IMR-90 (cell line): ENCODE data around the gene PAGE4. TPM values are rescaled to one million over a fixed set of nuclear protein-coding genes. Genes with fewer than 3 reads are reported as not detected.

Experiments used
- ATAC-seq: fragments of 200-7000 bp; cut with Tn5 transposase; 2 replicates; pipeline ENCODE4 v1.9.1; 2020; ENCODE audit warnings: low read depth, mild to moderate bottlenecking, moderate library complexity
- BruUV-seq: library from RNA; stranded (reverse); fragments of 400-500 nt; replicated peaks from 2 replicates; lab custom pipeline; 2021; lab: Mats Ljungman, UMichigan
- CTCF ChIA-PET: fragments of 300-600 bp; formaldehyde crosslinking; extraction: SDS; loops from one replicate; lab custom pipeline; 2021; ENCODE audit warnings: antibody characterized with exemption; lab: Yijun Ruan, JAX
- POLR2A ChIA-PET: fragments of 300-600 bp; sonication (Branson Sonifier 250); formaldehyde crosslinking; loops from one replicate; lab custom pipeline; 2022; ENCODE audit warnings: antibody characterized with exemption; ENCODE audit not compliant: unreplicated experiment; lab: Charles Lee
- DNase-seq: peaks from one replicate; pipeline ENCODE4 v3.0.0; 2013
- H2AFZ ChIP-seq: replicated peaks from 2 replicates; pipeline ENCODE3; 2013; ENCODE audit warnings: low read length, mild to moderate bottlenecking; ENCODE audit not compliant: poor library complexity
- H2AK5ac ChIP-seq: 2 replicates; pipeline ENCODE4 v1.6.1; 2013; ENCODE audit warnings: low read depth, low read length, inconsistent platforms
- H2AK9ac ChIP-seq: replicated peaks from 2 replicates; pipeline ENCODE3; 2013; ENCODE audit warnings: mild to moderate bottlenecking, low read depth, low read length, moderate library complexity; ENCODE audit not compliant: poor library complexity
- H2BK120ac ChIP-seq: 2 replicates; pipeline ENCODE4 v1.6.1; 2013; ENCODE audit warnings: low read depth, low read length, inconsistent platforms
- H2BK15ac ChIP-seq: 3 replicates; pipeline ENCODE4 v1.6.1; 2013; ENCODE audit warnings: low read depth, low read length, inconsistent platforms
- H2BK20ac ChIP-seq: 2 replicates; pipeline ENCODE4 v1.6.1; 2013; ENCODE audit warnings: low read depth, mild to moderate bottlenecking, inconsistent platforms, low read length, moderate library complexity
- H2BK5ac ChIP-seq: 2 replicates; pipeline ENCODE4 v1.6.1; 2013; ENCODE audit warnings: mild to moderate bottlenecking, low read depth, low read length, inconsistent platforms; ENCODE audit not compliant: poor library complexity, severe bottlenecking
- H3K14ac ChIP-seq: replicated peaks from 2 replicates; pipeline ENCODE4 v1.6.1; 2013; ENCODE audit warnings: low read depth, low read length, inconsistent platforms
- H3K18ac ChIP-seq: 2 replicates; pipeline ENCODE4 v1.6.1; 2013; ENCODE audit warnings: low read depth, low read length, control low read depth
- H3K23ac ChIP-seq: 2 replicates; pipeline ENCODE4 v1.6.1; 2013; ENCODE audit warnings: low read depth, low read length, inconsistent platforms
- H3K27ac ChIP-seq: 2 replicates; pipeline ENCODE4 v1.5.1; 2013; ENCODE audit warnings: mild to moderate bottlenecking, control low read depth, low read length; ENCODE audit not compliant: insufficient read depth
- H3K27me3 ChIP-seq: 2 replicates; pipeline ENCODE4 v1.6.1; 2013; ENCODE audit warnings: low read length; ENCODE audit not compliant: control insufficient read depth, insufficient read depth
- H3K36me3 ChIP-seq: 2 replicates; pipeline ENCODE4 v1.6.1; 2013; ENCODE audit warnings: low read length, mixed read lengths; ENCODE audit not compliant: control insufficient read depth, insufficient read depth
- H3K4ac ChIP-seq: 2 replicates; pipeline ENCODE4 v1.6.1; 2013; ENCODE audit warnings: low read depth, low read length, inconsistent platforms
- H3K4me1 ChIP-seq: 2 replicates; pipeline ENCODE4 v1.6.1; 2013; ENCODE audit warnings: low read length, mixed read lengths; ENCODE audit not compliant: control insufficient read depth, insufficient read depth
- H3K4me2 ChIP-seq: 2 replicates; pipeline ENCODE4 v1.6.1; 2013; ENCODE audit warnings: low read depth, mild to moderate bottlenecking, control low read depth, low read length, moderate library complexity
- H3K4me3 ChIP-seq: 2 replicates; pipeline ENCODE4 v1.5.1; 2013; ENCODE audit warnings: low read depth, mild to moderate bottlenecking, control low read depth, low read length, moderate library complexity; ENCODE audit not compliant: insufficient read depth
- H3K56ac ChIP-seq: 2 replicates; pipeline ENCODE4 v1.6.1; 2013; ENCODE audit warnings: low read length, inconsistent platforms; ENCODE audit not compliant: insufficient read depth; ENCODE audit errors: extremely low read depth
- H3K79me1 ChIP-seq, 2 experiments: 2 replicates each; pipeline ENCODE4 v1.6.1; 2013; ENCODE audit warnings: low read length in 2 of 2, inconsistent platforms in 1 of 2, low read depth in 1 of 2
- H3K9ac ChIP-seq: 2 replicates; pipeline ENCODE4 v1.6.1; 2013; ENCODE audit warnings: low read depth, low read length, control low read depth
- H3K9me1 ChIP-seq: 2 replicates; pipeline ENCODE4 v1.6.1; 2013; ENCODE audit warnings: low read length, inconsistent platforms; ENCODE audit not compliant: insufficient read depth
- H3K9me3 ChIP-seq: 2 replicates; pipeline ENCODE4 v1.6.1; 2013; ENCODE audit warnings: low read length; ENCODE audit not compliant: control insufficient read depth, insufficient read depth
- H4K20me1 ChIP-seq: 2 replicates; pipeline ENCODE4 v1.6.1; 2013; ENCODE audit warnings: low read length, inconsistent platforms; ENCODE audit not compliant: insufficient read depth
- H4K5ac ChIP-seq: 2 replicates; pipeline ENCODE4 v1.6.1; 2013; ENCODE audit warnings: mild to moderate bottlenecking, low read depth, low read length, control low read depth
- H4K8ac ChIP-seq, 2 experiments: 2 replicates each; pipeline ENCODE4 v1.6.1; 2013; ENCODE audit warnings: low read depth in 2 of 2, low read length in 2 of 2, control low read depth in 1 of 2, inconsistent platforms in 1 of 2
- H4K91ac ChIP-seq: 2 replicates; pipeline ENCODE4 v1.6.1; 2013; ENCODE audit warnings: low read depth, low read length, inconsistent platforms; ENCODE audit not compliant: insufficient read depth
- CEBPB ChIP-seq: IDR thresholded peaks from 2 replicates; pipeline ENCODE4 v1.6.1; 2012; ENCODE audit warnings: low read depth, low read length, improper control_type of control experiment
- CHD1 ChIP-seq: IDR thresholded peaks from 2 replicates; pipeline ENCODE4 v1.6.1; 2012; ENCODE audit warnings: low read depth, low read length, improper control_type of control experiment
- CTCF ChIP-seq: conservative IDR thresholded peaks from 2 replicates; pipeline ENCODE4 v1.5.1; 2012; ENCODE audit warnings: mild to moderate bottlenecking, low read depth, low read length, improper control_type of control experiment
- ELK1 ChIP-seq: fragments of 150-350 bp; IDR thresholded peaks from 2 replicates; pipeline ENCODE4 v1.6.1; 2016; ENCODE audit warnings: low read depth, mild to moderate bottlenecking, low read length, moderate library complexity, borderline replicate concordance
- FOS ChIP-seq: fragments of 150-350 bp; IDR thresholded peaks from 2 replicates; pipeline ENCODE4 v1.6.1; 2016; ENCODE audit warnings: low read depth, low read length
- MAZ ChIP-seq: IDR thresholded peaks from 2 replicates; pipeline ENCODE4 v1.6.1; 2012; ENCODE audit warnings: low read depth, mild to moderate bottlenecking, low read length, improper control_type of control experiment, moderate library complexity, borderline replicate concordance
- NFE2L2 ChIP-seq: fragments of 150-350 bp; IDR thresholded peaks from 2 replicates; pipeline ENCODE4 v1.6.1; 2016; ENCODE audit warnings: low read depth, mild to moderate bottlenecking, low read length
- RAD21 ChIP-seq: IDR thresholded peaks from 2 replicates; pipeline ENCODE4 v1.6.1; 2012; ENCODE audit warnings: low read length, improper control_type of control experiment
- RCOR1 ChIP-seq: IDR thresholded peaks from 2 replicates; pipeline ENCODE4 v1.6.1; 2012; ENCODE audit warnings: mild to moderate bottlenecking, low read length, improper control_type of control experiment; ENCODE audit not compliant: insufficient replicate concordance
- SMC3 ChIP-seq: fragments of 150-350 bp; IDR thresholded peaks from 2 replicates; pipeline ENCODE4 v1.6.1; 2016; ENCODE audit warnings: low read depth, mild to moderate bottlenecking, antibody characterized with exemption, low read length, moderate library complexity
- WGBS, 2 experiments: methylation state at CpG; one replicate each; pipeline versions ENCODE4 v1.1.5 to v1.1.7; 2013; ENCODE audit warnings: missing lambda C conversion rate in 2 of 2; ENCODE audit not compliant: insufficient read length in 1 of 2; ENCODE audit errors: extremely low coverage in 2 of 2; 5-methylcytosine and 5-hydroxymethylcytosine counted together
- dilution Hi-C: fragments of 300-500 bp; cut with HindIII; formaldehyde crosslinking; loops from one replicate; pipeline ENCODE4 v1.14.3; 2018; ENCODE audit warnings: low sequenced_read_pairs; ENCODE audit not compliant: unreplicated experiment
- in situ Hi-C: fragments of 300-500 bp; cut with MboI; formaldehyde crosslinking; loops from 3 replicates; pipeline ENCODE4 v1.14.3; 2019; ENCODE audit warnings: low sequenced_read_pairs, inconsistent platforms, mixed read lengths
- intact Hi-C: fragments of 100-400 bp; cut with micrococcal nuclease; formaldehyde crosslinking; loops from 2 replicates; pipeline ENCODE4 v1.10.0; 2022
- polyA plus RNA-seq, 3 experiments: library from polyadenylated mRNA; depleted of rRNA; stranded (reverse); fragments of >200 nt; gene quantifications; 2 replicates each; pipeline ENCODE4 v1.2.3, GENCODE V29; 2012; ENCODE audit warnings: low replicate concordance in 1 of 3
- total RNA-seq: library from RNA; depleted of rRNA; stranded (reverse); fragments of >200 nt; gene quantifications from 2 replicates; pipeline ENCODE4 v1.2.3, GENCODE V29; 2012

Gene PAGE4
- total and polyA plus RNA-seq, 2 of the 4 experiments (the other 2 are of a cell fraction): not detected

- Histone ChIP-seq H4K20me1 (no peaks in the 10 kb centered on the region), H2AFZ (no peak overlapping the region), H2BK120ac (no peak overlapping the region), H3K79me1 (no peaks in the 10 kb centered on the region), H3K9ac (no peak overlapping the region), H3K18ac (no peak overlapping the region), H3K9me1 (no peaks in the 10 kb centered on the region), H3K9me3 (no peaks in the 10 kb centered on the region), H3K23ac (no peak overlapping the region), H3K27ac (no peak overlapping the region), H3K14ac (no peak overlapping the region), H3K56ac (no peak overlapping the region), H2AK9ac (no peak overlapping the region), H2BK20ac (no peak overlapping the region), H4K5ac (no peak overlapping the region), H2AK5ac (no peak overlapping the region), H3K4me2 (no peak overlapping the region), H4K8ac (no peak overlapping the region), H3K27me3 (peaks cover 4% of the 10 kb centered on the region), H3K4me1 (no peaks in the 10 kb centered on the region), H3K4ac (no peak overlapping the region), H4K91ac (no peak overlapping the region), H2BK5ac (no peak overlapping the region), H3K36me3 (no peaks in the 10 kb centered on the region), H3K4me3 (no peak overlapping the region), H2BK15ac (no peak overlapping the region)
- dilution Hi-C loops: no loop called here
- ChIA-PET CTCF (no interaction called here), POLR2A (no interaction called here)
- intact Hi-C loops: no loop called here
- BruUV-seq: no TSS peak
- in situ Hi-C loops: no loop called here
- DNase-seq (no peak), ATAC-seq (no peak)
- no CpG with 5 or more reads among the region's 2 CpGs for WGBS, 2 experiments
- TF ChIP-seq NFE2L2 (no peak), CTCF (no peak), CEBPB (no peak), RCOR1 (no peak), MAZ (no peak), FOS (no peak), RAD21 (no peak), ELK1 (no peak), SMC3 (no peak), CHD1 (no peak)
Observed at GRCh38 chrX:49860867-49861535, 31.9 kb downstream of the PAGE4 start.
